OCI-LY1 (cell line): ENCODE results near the gene AFAP1L2.

Source experiments
- EZH2 ChIP-seq: fragments of 200-600 bp; sonication (generic), shearing (Covaris generic); IDR thresholded peaks from 2 replicates; pipeline ENCODE4 v1.8.0; 2017; ENCODE audit warnings: borderline replicate concordance, mixed run types, mild to moderate bottlenecking, antibody characterized with exemption, low read length, moderate library complexity, mixed read lengths
- TF ChIP-seq, protein P1 (sequence below): fragments of 200-600 bp; sonication (generic), shearing (Covaris generic); IDR thresholded peaks from 2 replicates; pipeline ENCODE4 v1.5.1; 2017; ENCODE audit warnings: mild to moderate bottlenecking, antibody characterized with exemption, low read length, moderate library complexity, mixed read lengths

DNA sequence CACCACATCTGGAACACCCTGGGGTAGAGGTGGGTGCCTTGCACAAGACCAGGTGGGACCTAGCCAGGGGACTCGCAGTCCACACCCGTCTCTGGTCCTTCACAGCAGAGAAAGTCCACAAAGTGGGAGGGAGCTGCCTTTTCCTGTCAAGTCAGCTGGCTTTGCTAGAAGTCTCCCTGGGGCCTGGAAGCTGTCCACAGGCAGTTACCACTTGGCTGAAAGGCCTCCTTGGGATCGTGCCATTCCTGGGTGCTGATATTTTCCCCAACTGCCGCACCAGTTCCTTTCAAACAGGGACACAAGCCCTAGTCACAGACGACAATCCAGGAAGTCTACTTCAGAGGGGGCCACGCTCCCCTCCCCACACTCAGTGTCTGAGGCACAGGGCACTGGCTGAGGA lies 75.4 kb downstream of the AFAP1L2 start:
- TF ChIP-seq, protein P1, sequence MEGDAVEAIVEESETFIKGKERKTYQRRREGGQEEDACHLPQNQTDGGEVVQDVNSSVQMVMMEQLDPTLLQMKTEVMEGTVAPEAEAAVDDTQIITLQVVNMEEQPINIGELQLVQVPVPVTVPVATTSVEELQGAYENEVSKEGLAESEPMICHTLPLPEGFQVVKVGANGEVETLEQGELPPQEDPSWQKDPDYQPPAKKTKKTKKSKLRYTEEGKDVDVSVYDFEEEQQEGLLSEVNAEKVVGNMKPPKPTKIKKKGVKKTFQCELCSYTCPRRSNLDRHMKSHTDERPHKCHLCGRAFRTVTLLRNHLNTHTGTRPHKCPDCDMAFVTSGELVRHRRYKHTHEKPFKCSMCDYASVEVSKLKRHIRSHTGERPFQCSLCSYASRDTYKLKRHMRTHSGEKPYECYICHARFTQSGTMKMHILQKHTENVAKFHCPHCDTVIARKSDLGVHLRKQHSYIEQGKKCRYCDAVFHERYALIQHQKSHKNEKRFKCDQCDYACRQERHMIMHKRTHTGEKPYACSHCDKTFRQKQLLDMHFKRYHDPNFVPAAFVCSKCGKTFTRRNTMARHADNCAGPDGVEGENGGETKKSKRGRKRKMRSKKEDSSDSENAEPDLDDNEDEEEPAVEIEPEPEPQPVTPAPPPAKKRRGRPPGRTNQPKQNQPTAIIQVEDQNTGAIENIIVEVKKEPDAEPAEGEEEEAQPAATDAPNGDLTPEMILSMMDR, result no peak
- no peak for TF ChIP-seq EZH2
